ENCODE measurements around the gene MAP7.

Gene MAP7

DNA sequence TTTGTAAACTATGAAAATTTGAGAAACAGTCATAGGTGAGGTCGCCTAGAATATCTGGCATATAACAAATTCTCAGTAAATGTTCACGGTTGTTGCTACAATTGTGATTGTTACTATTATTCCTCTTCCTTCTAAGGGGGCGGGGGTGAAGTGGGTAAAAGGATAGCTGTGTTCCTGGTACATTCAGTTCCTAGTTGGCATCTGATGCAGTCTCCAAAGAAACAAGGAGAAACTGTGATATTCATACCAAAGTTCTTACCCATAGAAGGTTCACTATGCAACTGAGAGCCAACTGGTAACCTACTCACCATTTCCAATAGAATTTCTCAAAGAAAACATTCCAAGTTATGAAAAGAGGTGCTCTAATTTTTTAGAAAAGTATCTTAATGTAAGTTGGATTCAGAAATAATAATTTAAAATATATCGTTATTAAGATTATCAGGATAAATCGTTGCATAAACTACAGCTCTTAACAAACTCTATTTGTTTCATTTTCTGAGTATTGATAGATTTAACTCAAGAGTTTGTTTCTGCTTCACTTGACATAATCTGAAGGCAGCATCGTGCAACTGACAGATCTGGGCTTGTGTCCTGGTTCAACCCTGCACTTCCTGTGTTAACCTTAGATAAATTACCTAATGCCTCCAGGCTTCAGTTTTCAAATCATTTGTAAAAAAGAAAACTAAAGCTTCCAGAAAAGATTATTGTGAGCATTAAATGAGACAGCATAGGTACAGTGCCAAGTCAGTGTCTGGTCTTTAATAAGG lies 13.3 kb upstream of the MAP7 start:
- no peak for DNase-seq

DNA sequence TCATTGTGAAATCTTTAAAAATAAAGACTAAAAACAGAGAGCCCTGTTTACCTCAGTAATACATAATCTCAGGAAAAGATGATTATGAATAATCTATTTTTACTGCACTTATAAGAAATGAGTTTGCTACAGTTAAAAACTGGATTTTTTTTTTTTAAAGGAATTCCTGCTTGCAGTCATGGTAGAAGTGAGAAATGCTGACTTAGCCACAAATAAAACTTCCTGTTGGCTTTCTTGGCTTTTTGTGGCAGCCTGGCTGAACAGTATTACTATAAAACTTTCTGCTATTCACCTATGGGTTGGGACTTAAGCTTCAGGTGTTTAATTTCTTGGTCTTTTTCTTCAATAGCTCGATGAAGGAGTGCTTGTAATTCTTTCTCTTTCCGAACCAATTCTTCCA lies 12.0 kb upstream of the MAP7 start:
- no peak for DNase-seq

DNA sequence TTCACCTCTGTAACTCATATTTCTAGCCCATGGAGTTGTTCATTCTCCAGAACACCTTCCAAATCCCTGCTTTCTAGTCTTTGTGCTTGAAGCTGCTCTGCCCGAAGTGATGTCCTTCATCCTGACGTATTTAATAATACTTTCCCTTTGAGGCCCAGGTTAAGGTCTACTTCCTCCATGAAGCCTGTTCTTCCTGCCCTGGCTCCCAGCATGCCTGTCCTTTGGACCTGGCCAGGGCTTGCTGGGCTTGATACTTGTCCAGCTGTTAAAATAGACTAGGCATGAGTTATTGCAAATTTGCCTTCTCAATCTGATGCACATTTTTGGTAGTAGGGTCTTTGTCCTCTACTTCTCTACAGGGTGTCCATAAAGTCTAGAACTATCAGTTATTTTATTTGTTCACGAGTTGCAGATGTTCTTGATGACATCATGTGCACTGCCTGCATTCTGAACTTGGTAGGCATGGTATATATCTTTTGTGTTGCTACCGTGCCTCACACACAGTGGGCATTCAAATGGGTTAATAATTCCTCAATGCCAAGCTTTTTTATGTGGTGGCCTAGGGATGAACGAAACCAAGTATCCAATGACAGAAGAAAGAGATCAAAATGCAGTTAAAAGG lies 3.1 kb upstream of the MAP7 start:
- no peak for DNase-seq

DNA sequence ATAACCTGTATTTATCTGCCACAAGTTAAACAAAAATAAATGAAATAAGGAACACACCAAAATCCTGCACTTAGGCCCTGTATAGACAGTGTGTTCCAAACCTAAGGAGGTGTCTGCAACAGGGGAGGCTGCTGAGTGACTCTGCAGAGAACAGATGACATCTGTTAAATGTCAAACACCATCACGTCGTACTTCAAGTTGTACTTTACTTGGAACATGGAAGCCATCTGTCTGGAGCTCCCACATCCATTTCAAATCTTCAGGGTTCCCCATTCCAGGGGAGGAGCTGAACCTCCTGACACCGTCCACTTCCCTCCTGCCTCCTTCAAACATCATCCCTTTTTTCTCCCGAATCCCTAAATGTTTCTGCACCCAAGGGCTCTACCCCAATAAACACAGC lies 1.8 kb upstream of the MAP7 start:
- no peak for DNase-seq

GRCh38 chr6:136551103-136551502 lies 881 bp upstream of the MAP7 start:
- DNase-seq: no peak

GRCh38 chr6:136550045-136550329 lies 235 bp downstream of the MAP7 start:
- DNase-seq: no peak

GRCh38 chr6:136549300-136550044 lies 750 bp downstream of the MAP7 start:
- DNase-seq: no peak

DNA sequence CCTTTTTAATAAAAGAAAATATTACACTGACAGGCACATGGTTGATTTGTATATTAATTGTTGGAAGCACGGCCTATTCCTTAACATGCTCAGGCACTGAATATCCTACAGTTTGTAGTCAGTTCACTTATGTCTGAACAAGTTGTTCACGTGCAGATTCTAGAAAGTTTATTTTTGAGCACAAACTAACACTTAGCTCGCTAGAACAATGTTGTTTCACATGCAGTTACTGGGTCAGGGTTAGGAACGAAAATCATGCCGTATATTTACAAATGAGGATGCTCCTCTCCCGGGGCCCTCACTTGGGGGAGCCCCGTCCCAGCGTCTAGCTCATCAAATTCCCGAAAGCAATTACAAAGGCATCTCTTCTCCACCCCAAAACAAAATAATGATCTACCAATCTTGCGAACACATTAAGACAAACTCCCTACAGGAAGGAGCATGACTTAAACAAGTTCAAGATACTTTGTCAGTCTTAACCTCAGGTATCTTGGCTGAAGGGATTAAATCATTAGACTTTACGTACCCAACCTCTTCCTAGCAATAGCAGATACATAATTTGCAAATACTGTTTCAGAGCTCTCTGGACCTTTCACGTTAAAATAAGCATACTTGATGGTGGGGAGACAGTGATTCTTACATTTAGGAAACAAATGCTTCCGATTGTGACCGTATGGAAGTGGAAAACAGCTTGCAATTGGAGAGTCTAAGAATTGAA lies 1.5 kb downstream of the MAP7 start:
- DNase-seq: no peak

DNA sequence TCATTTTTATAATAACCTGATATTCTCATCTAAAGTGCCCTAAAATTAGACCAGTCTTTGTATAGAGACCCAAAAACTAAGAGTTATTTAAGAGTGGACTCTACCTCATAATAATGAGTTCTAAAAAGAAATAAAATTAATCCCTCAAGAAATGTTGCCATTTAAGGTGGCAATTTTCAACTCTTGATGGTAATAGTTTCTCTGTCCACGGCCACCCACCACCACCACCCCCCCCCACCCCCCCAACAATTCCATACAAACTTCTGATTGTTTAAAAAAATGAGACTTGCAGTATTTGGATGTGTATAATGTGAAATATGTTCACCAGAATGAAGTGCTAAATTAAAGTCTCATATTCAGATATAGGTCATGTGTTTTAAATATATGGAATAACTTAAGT lies 2.4 kb downstream of the MAP7 start:
- no peak for DNase-seq

GRCh38 chr6:136547336-136547735 lies 2.9 kb downstream of the MAP7 start:
- no peak for DNase-seq

GRCh38 chr6:136546331-136546730 lies 3.9 kb downstream of the MAP7 start:
- no peak for DNase-seq

GRCh38 chr6:136544326-136544725 lies 5.9 kb downstream of the MAP7 start:
- DNase-seq: no peak

GRCh38 chr6:136541395-136541794 lies 8.8 kb downstream of the MAP7 start:
- no peak for DNase-seq

- no peak for DNase-seq
Observed at GRCh38 chr6:136539967-136540652, 10.1 kb downstream of the MAP7 start.

GRCh38 chr6:136538836-136539235 lies 11.4 kb downstream of the MAP7 start:
- DNase-seq: no peak

- no peak for DNase-seq
Observed at GRCh38 chr6:136535880-136536650, 14.2 kb downstream of the MAP7 start.

GRCh38 chr6:136535017-136535765 lies 15.0 kb downstream of the MAP7 start:
- no peak for DNase-seq

DNA sequence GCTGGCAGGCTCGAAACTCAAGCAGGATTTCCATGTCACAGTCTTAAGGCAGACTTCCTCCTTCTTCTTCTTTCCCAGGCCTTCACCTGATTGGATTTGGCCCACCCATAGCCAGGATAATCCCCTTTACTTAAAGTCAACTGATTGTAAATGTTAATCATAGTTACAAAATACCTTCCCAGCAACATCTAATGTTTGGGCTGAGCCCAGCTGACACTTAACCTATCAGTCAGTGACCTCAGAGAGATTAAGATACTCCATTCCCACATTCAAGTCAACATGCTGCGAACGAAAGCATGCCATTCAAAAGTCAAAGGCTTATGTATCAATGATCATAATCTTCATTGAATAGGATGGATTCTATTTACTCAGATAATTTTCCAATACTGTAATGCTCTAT lies 16.0 kb downstream of the MAP7 start:
- DNase-seq: no peak

- no peak for DNase-seq
Observed at GRCh38 chr6:136533487-136533886, 16.7 kb downstream of the MAP7 start.

DNA sequence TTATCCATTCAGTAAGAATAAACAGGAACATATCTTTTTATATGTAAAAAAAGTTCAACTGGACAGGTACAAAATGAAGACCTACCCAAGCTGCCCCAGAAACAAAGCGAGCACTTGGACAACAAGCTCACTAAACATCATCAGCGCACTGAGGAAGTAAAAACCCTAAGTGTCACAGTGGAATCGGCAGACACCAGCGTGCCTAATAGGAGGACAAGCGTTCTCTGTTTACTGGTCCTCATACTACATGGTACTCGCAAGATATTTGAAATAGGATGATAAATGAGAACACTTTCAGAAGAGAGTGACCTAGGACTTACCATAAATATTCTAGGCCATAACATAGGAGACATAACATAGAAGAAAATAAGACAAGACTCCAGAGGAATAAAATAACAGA lies 18.2 kb downstream of the MAP7 start:
- no peak for DNase-seq

GRCh38 chr6:136529710-136530109 lies 20.5 kb downstream of the MAP7 start:
- DNase-seq: no peak

DNA sequence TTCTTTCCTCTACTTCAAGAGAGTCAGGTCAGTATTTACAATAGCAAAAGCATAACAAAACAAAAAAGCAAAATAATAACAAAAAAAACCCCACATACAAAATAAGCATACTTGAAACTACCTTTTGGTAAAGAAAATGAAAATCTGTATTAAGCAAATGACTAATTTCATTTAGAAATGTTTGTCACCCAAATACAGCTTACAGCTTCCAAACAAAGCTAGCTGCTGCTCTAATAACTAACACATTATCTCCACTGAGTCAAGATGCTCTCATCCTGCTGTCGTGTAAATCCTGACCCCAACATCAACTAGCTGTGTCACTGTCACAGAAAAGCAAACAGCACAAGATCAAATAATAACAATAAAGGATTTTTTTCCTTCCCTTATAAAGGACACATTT lies 21.7 kb downstream of the MAP7 start:
- DNase-seq: no peak
